Loucy (cell line): ENCODE results near the gene HABP2.

Experiments used
- CTCF ChIP-seq: fragments of 200-600 bp; sonication (generic); conservative IDR thresholded peaks from 2 replicates; pipeline ENCODE4 v1.5.1; 2014; ENCODE audit warnings: mild to moderate bottlenecking, antibody characterized with exemption, low read length
- EZH2phosphoT487 ChIP-seq: fragments of 200-600 bp; IDR thresholded peaks from 2 replicates; pipeline ENCODE4 v1.6.1; 2018; ENCODE audit warnings: antibody characterized with exemption, mild to moderate bottlenecking, moderate library complexity, borderline replicate concordance

GRCh38 chr10:113625461-113626186 is 72.8 kb downstream of the HABP2 start:
- TF ChIP-seq CTCF (no peak), EZH2phosphoT487 (no peak)
